WI38 (cell line): ENCODE results near the gene KAT5.

Experiments
- H3K4me3 ChIP-seq: 2 replicates; pipeline ENCODE4 v1.5.1; 2011; ENCODE audit warnings: low read depth, mild to moderate bottlenecking, control low read depth, low read length
- TF ChIP-seq, protein P1 (sequence below): IDR thresholded peaks from 2 replicates; pipeline ENCODE4 v1.5.1; 2012; ENCODE audit warnings: low read depth, mild to moderate bottlenecking, control low read depth, low read length

The KAT5 gene

GRCh38 chr11:65712633-65713076 lies 603 bp downstream of the KAT5 start:
- TF ChIP-seq, protein P1, sequence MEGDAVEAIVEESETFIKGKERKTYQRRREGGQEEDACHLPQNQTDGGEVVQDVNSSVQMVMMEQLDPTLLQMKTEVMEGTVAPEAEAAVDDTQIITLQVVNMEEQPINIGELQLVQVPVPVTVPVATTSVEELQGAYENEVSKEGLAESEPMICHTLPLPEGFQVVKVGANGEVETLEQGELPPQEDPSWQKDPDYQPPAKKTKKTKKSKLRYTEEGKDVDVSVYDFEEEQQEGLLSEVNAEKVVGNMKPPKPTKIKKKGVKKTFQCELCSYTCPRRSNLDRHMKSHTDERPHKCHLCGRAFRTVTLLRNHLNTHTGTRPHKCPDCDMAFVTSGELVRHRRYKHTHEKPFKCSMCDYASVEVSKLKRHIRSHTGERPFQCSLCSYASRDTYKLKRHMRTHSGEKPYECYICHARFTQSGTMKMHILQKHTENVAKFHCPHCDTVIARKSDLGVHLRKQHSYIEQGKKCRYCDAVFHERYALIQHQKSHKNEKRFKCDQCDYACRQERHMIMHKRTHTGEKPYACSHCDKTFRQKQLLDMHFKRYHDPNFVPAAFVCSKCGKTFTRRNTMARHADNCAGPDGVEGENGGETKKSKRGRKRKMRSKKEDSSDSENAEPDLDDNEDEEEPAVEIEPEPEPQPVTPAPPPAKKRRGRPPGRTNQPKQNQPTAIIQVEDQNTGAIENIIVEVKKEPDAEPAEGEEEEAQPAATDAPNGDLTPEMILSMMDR = no peak
- H3K4me3 ChIP-seq = peak overlapping the region; percentile 76

DNA sequence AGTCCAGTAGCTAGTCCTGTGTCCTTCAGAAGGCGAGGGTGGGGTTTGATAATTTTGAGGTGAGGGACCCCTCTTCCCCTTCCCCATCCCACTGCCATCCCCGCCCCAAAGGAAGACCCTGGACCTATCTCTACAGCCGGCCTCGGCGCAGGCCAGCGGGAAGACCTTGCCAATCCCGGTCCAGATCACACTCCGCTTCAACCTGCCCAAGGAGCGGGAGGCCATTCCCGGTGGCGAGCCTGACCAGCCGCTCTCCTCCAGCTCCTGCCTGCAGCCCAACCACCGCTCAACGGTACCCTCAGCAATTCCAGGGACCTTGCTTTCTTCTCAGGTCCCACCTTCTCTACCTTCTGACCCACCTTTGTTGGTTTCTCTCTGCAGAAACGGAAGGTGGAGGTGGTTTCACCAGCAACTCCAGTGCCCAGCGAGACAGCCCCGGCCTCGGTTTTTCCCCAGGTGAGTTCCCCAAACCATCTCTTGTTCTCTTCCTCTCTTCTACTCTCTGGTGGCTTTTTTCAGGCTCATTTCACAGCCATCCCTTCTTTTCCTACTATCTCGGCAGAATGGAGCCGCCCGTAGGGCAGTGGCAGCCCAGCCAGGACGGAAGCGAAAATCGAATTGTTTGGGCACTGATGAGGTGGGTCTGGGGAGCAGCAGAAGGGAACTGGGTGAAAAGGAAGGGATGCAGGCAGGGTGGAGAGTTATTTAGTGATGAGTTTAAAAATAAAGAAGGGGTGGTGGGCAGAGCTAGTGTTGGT lies 1.3 kb downstream of the KAT5 start:
- H3K4me3 ChIP-seq = no peak overlapping the region; the same call in 1 of the 2 replicates
- TF ChIP-seq, protein P1 = no peak

DNA sequence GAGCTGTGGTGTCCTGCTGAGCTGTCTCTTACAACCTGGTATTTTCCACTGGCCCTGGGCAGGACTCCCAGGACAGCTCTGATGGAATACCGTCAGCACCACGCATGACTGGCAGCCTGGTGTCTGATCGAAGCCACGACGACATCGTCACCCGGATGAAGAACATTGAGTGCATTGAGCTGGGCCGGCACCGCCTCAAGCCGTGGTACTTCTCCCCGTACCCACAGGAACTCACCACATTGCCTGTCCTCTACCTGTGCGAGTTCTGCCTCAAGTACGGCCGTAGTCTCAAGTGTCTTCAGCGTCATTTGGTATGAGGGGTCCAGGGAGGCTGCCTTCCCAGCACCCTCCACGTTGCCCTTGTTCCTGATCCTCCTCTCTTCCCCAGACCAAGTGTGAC lies 2.4 kb downstream of the KAT5 start:
- TF ChIP-seq, protein P1 = no peak
- H3K4me3 ChIP-seq = no peak overlapping the region

DNA sequence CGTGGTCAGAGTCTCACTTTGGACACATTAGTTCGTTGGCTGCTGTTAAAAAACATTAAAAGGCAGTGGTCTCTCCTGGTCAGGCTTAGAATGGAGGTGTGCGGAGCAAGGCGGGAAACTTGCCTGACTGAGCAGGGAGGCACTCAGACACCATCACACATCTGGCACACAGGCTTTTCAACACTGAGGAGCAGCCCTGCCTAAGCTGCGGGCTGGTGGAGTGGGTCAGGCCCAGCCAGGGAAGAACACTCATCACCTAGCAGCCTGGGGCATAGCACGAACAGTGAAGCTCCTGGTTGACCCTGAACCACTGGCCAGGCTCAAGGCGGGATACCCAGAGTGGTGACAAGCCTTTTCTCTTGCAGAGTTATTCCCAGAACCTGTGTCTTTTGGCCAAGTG lies 4.2 kb downstream of the KAT5 start:
- TF ChIP-seq, protein P1 = no peak

GRCh38 chr11:65716774-65717405 lies 4.8 kb downstream of the KAT5 start:
- TF ChIP-seq, protein P1 = no peak
- H3K4me3 ChIP-seq = no peak overlapping the region

More for the DNA sequence above, 4.2 kb downstream of the KAT5 start:
- H3K4me3 ChIP-seq = no peak overlapping the region

- H3K4me3 ChIP-seq = no peak overlapping the region
- TF ChIP-seq, protein P1 = no peak
Measured at GRCh38 chr11:65717906-65718305, 5.9 kb downstream of the KAT5 start.

- TF ChIP-seq, protein P1 = no peak
- no peak overlapping the region for H3K4me3 ChIP-seq
Measured at GRCh38 chr11:65718531-65718930, 6.5 kb downstream of the KAT5 start.
